SK-N-SH treated with all-trans-retinoic acid at 6 μM for 48 hours (cell line): Measurements from ENCODE around the gene TBL1XR1.

Source experiments
- ARNTL ChIP-seq: fragments of 450-650 bp; formaldehyde crosslinking; IDR thresholded peaks from 2 replicates; pipeline ENCODE4 v1.5.0; 2020; ENCODE audit warnings: low read depth, mild to moderate bottlenecking, moderate library complexity, borderline replicate concordance
- BACH2 ChIP-seq: fragments of 250-450 bp; sonication (Bioruptor Pico); IDR thresholded peaks from 2 replicates; pipeline ENCODE4 v1.9.0; 2021; ENCODE audit warnings: mild to moderate bottlenecking, borderline replicate concordance
- CREB5 ChIP-seq: fragments of 250-450 bp; sonication (Bioruptor Pico); IDR thresholded peaks from 2 replicates; pipeline ENCODE4 v1.5.1; 2020; ENCODE audit warnings: low read depth, mild to moderate bottlenecking, moderate library complexity
- ESRRG ChIP-seq: fragments of 250-450 bp; sonication (Bioruptor Pico); IDR thresholded peaks from 2 replicates; pipeline ENCODE4 v1.6.1; 2021; ENCODE audit warnings: mild to moderate bottlenecking
- PATZ1 ChIP-seq: fragments of 250-450 bp; sonication (Bioruptor Pico); IDR thresholded peaks from 2 replicates; pipeline ENCODE4 v1.8.0; 2020; ENCODE audit warnings: mild to moderate bottlenecking, moderate library complexity, borderline replicate concordance
- POU6F1 ChIP-seq: fragments of 250-450 bp; sonication (Bioruptor Pico); IDR thresholded peaks from 2 replicates; pipeline ENCODE4 v1.8.0; 2021; ENCODE audit warnings: low read depth, mild to moderate bottlenecking, moderate library complexity, borderline replicate concordance
- RARB ChIP-seq: fragments of 250-450 bp; sonication (Bioruptor Pico); IDR thresholded peaks from 2 replicates; pipeline ENCODE4 v1.8.0; 2021; ENCODE audit warnings: mild to moderate bottlenecking, moderate library complexity
- ZFP3 ChIP-seq: fragments of 250-450 bp; sonication (Bioruptor Pico); IDR thresholded peaks from 2 replicates; pipeline ENCODE4 v1.5.0; 2020; ENCODE audit warnings: mild to moderate bottlenecking, moderate library complexity
- ZFP30 ChIP-seq: fragments of 450-650 bp; formaldehyde crosslinking; IDR thresholded peaks from 2 replicates; pipeline ENCODE4 v1.5.0; 2022; ENCODE audit warnings: mild to moderate bottlenecking, moderate library complexity
- ZNF70 ChIP-seq: fragments of 450-650 bp; formaldehyde crosslinking; IDR thresholded peaks from 2 replicates; pipeline ENCODE4 v1.5.0; 2020; ENCODE audit warnings: mild to moderate bottlenecking, moderate library complexity

GRCh38 chr3:177005718-177006405, 191.4 kb downstream of the TBL1XR1 start:
- TF ChIP-seq ARNTL (no peak), ZFP3 (no peak), ZNF70 (CRISPR knock-in tag) (no peak), RARB (CRISPR knock-in tag) (no peak), ESRRG (no peak), CREB5 (CRISPR knock-in tag) (no peak), PATZ1 (CRISPR knock-in tag) (no peak), POU6F1 (CRISPR knock-in tag) (no peak), ZFP30 (CRISPR knock-in tag) (no peak), BACH2 (CRISPR knock-in tag) (no peak)
